GM21737 (cell line): ENCODE results near the gene C1orf35.
A peak's percentile ranks its signal among the peaks of the same experiment; 100 is the strongest.

Source experiments
- ATAC-seq: cut with Tn5 transposase; IDR thresholded peaks from one replicate; pipeline ENCODE4 v1.9.1; 2021; ENCODE audit warnings: mild to moderate bottlenecking, moderate library complexity; ENCODE audit not compliant: unreplicated experiment

The C1orf35 gene

DNA sequence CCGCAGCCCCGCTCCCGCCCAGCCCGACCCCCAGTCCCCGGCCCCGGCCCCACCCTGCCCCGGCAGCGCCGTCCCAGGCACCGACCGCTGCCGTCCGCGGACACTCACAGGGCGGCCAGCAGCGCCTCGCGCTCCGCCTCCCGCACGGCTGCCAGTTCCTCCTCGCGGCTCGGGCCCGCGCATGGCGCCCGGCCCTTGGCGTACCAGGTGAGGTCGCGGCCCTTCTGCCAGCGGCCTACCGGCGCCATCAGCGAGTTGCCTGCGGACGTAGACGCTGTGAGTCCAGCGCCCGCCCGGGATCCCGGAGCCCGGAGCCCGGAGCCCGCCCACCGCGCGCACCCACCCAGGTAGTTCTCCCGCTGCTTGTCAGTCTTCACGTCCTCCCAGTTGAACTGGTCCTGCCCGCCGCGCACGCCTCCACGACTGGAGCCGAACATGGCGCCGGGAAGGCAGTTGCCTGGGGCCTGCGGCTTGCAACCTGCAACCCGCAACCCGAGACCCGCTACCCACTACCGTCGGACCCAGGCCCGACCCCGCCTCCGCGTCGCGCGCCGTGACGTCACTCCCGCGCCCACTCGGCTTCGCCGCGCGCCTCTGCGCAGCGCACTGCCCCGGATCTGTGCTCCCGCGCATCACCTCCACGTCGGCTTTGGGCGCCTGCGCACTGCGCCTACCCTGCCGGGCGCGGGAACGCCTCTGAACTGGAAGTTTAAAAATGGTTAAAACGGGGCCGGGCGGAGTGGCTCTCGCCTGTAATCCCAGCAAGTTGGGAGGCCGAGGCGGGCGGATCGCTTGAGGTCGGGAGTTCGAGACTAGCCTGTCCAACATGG lies at the start of gene C1orf35:
Gene C1orf35 (minus strand): TSS at position 535 of the 830 bp plus-strand sequence. CDS start 98 bp downstream, at position 437.
- ATAC-seq, result peak; percentile 61

DNA sequence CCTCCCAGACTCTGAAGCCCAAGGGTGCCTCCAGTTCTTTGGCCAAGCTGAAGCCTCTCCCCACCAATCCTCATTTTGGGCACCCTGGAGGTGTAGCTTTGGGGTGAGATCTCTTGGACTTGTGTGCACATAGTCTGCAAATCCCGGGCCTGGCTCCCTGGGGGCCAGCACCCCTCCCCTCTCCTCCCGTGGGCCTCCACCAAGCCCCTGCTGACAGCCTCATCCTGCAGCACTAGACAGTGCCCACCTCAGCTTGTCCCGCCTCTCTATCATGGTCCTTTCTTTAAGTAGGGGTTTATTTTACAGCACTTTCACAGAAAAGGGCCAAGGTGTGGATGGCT lies 49.8 kb upstream of the C1orf35 start:
- no peak for ATAC-seq

DNA sequence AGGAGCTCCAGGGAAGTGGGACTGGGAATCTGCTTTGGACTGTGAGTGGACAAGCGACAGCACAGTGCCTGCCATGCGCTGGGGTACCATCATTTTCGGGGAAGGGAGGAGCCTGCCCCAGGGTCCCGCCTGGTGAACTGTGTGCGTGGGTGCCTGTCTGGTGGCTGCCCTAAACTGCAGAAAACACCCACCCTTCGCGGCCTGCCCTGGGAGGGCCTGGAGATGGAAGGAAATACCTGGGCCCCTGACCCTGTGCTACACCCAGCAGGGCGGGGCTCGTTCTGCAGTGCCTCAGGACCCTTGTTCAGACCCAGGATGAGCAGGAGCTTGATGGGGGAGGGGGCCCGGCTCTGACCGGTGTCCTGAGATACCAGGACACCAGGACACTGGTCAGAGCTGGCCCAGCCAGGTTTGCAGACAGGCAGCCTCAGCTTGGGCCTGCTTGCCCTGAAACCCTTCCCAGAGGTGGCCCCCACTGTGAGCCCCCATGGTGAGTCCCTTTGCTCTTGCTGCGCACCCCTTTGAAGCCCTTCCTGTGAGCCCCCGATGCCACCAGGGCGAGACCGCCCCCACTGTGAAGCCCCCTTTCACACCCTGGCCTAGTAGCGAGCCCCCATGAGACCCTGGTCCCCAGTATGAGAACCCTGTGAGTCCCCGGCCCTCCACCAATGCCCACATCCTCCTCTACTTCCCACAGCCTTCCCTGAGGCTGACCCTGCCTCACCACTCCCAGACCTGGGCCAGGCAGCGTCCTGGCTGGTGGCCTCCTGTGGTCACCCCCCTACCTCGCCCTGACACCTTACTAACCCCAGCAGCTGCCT lies 49.2 kb upstream of the C1orf35 start:
- ATAC-seq, result no peak

DNA sequence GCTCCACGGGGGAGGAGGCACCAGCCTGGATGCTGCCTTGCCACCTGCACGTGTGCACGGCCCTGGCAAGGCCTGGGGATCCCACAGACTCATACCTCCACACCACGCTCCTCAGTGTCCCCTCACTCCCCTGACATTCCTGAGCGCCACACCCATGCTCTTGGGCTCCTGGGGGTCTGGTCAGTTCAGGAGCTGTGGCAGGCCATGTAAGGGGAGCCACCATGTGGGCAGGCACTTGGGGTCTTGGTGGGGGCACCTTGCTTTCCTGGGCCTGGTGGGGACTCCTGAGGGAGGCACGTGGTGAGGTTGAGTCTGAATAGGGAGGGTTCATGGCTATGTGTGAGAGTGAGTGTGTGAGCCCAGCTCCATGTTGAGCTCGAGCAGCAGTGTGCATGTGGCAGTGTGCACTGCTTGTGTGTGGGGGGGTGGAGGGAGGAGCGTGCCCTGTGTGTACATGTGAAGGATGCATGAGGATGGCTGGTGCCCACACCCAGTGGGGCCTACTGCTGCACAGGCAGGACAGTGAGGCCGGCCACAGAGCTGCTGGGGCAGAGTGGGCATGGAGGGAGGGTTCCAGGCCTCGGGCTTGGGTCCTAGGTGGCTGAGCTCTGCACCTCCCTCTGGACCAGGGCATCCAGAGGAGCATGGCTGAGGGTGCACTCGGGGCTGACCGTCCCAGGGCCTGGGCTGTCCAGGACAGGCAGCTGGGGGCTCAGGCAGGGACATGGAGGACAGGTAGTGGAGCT lies 48.2 kb upstream of the C1orf35 start:
- ATAC-seq, result no peak

DNA sequence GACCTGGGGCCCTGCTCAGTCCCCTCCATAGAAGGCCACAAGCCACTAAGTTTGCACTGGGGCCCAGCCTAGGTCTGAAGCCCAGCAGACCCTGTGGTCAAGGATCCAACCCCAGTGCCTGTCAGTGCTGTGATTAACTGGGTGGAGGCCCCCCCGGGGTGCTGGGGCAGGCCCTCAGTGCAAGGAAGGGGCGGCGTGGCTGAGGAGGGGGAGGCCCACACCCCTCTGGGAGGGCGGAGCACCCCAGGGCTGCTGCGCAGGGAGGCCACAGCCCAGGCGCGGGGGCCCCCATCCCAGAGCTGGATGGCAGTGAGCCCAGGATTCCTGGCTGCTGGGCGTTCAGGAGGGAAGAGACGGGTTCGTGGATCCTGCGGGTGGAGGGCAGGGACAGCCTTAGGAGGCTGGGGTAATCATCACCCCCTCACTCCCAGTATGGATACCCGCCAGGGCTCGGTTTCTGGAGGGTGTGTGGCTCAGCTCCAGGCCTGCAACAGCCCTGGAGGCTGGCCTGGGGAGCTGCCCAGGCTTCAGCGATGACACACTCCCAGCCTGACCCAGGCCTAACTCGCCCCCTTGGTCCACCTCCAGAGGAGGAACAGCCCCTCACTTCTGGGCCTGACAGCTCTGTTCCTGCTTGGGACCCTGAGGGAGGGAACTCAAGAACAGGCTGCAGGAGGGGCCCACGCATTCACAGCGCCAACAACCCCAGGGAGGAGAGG lies 47.5 kb upstream of the C1orf35 start:
- no peak for ATAC-seq

DNA sequence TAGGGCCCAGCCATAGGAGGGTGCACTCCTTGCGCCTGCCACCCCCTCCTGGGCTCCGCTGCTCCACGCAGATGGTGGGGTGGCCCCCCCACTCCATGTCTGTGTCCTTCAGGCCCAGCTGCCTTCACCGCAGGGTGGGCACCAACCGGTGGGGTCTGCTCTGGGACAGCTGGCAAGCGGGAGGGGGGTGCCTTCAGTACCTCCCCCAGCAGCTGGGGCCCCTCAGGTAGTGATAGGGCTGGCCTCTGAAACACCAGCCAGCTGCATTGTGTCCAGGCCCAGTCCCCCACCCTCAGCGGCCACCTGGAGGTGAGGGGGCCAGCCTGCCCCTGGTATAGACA lies 47.0 kb upstream of the C1orf35 start:
- ATAC-seq, result no peak

DNA sequence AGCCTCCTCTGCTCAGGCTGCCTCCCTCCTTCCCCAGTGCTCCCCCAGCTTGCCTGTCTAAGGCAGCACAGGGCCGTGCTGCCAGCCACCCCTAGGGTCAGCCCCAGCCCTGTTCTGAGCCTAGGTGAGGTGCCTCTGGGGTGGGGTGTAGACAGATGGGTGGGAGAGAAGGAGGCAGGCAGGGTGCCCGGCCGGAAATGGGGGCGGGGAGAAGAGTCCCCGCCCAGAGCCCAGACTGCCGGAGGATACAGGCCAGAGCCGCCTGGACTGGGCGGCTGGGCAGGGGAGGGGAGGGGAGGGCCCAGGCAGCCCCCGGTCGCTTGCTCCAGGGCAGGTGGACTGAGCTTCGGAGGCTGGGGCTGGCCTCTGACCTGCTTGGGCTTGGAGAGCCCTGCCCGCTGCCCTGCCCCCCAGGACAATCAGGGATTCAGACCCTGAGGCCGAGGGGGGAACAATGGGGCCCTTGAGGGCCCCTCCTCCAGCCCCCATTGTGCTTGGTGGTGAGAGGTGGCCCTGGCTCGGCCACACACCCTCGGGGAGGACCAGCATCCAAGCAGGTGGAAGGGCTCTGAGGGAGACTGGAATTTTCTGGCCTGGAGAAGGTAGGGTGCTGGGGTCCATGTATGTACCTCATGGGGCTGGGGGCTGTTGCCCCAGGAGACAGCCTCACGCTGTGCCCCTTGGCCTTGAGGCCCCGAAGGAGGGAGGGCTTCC lies 46.4 kb upstream of the C1orf35 start, which contains the start of gene GJC2:
Gene GJC2 (plus strand): TSS at position 525 of the 714 bp plus-strand sequence. CDS start 7,829 bp downstream, outside the sequence.
- ATAC-seq, result no peak

DNA sequence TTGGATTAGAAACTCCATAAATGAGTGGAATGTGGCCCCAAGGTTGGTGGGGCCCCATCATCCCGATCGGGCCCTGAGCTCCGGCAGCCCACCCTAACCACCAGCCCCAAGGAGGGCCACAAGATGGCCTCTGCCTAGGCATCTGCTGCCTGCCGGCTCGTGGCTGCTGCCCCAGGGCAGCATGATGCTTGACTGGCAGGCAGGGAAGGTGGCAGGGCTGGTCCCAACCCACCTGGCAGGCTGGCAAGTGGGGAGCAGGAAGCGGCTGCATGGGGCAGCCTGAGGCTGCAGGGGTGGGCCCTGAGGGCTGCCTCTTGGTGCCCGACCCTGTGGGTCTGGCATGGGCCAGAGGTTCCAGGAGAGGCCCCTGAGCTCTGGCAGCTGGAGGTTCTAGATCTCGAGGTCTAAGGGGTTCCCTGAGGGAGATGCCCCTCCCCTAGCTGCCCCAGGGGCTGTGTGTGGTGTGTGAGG lies 45.8 kb upstream of the C1orf35 start:
- no peak for ATAC-seq

DNA sequence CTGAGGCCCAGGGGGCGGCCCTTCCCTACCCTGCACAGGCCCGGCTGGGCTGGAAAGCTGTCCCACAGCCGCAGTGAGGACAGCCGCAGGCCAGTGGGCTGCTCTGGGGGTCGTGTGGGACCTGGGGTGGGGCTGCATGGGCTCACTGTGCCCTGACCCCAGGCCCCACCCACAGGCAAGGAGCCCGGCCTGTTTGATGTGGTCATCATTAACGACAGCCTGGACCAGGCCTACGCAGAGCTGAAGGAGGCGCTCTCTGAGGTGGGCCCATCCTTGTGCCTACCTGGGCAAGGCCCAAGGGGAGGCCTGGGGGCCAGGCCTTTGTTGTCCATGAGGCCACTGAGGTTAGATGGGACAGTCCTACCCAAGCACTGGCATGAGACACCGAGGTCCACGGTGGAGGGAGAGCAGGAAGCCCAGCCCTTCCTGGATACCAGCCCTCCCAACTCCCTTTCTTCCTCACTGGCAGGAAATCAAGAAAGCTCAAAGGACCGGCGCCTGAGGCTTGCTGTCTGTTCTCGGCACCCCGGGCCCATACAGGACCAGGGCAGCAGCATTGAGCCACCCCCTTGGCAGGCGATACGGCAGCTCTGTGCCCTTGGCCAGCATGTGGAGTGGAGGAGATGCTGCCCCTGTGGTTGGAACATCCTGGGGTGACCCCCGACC lies 45.2 kb upstream of the C1orf35 start:
- no peak for ATAC-seq

DNA sequence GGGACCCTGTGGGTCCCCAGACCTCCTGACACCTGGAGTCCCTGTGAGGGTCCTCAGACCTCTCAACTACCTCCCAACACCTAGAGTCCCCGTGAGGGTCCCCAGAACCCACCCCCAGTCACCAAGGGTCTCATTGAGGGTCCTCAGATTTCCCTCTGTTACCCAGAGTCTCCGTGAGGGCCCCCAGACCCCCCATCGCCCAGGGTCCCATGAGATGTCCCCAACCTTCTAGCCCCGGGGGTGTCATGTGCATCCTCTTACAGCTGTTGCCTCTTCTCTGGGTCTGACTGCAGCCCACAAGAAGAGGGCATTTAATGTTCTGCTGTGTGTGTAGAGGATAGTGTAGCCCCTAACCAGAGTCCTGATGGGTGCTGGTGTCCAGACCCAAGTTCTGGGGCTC lies 44.6 kb upstream of the C1orf35 start:
- no peak for ATAC-seq

DNA sequence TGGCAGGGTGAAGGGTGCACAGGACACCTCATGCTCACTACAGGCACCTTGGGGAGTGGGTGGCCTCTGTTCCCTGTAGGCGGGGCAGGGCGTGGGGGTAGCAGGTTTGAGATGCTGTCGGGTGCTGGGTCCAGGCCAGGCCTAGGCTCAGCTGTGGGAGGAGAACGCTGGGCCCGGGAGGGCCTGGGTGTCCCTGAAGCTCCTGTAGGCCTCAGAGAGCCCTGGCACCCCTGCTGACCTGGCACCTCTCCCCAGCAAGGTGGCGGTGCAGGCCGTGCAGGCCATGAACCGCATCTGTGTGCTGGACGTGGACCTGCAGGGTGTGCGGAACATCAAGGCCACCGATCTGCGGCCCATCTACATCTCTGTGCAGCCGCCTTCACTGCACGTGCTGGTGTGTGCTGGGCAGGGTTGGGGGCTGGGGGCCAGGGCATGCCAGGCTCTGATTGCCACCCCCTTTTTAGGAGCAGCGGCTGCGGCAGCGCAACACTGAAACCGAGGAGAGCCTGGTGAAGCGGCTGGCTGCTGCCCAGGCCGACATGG lies 44.1 kb upstream of the C1orf35 start:
- no peak for ATAC-seq

DNA sequence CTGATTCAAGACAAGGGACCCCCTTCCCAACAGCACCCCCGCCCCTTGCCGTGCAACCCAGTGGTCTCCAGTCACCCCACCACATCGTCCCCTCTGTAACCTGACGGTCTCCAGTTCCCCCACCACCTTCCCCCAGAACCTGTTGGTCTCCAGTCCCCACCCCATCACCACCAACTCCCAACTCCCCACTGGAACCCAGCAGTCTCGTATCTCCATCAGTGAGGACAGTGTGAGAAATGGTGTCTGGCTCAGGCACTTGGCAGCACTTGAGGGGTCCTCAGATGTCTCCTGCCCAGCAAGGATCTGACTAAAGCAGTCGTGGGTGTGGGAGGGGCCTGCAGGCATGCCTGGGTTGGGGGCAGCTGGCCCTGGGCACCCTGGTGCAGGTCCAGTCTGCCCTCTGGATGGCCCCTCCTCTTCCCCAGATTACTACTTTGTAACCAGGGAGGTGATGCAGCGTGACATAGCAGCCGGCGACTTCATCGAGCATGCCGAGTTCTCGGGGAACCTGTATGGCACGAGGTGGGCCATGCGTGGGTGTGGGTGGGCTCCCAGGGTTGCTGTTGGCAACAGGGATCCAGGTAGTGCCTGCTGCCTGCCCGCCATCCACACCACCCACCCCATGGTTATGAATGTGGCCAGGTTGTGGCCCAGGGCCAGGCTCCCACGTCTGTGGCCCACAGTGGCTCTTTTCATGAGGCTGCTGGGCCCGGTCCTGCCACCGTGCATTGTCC lies 43.5 kb upstream of the C1orf35 start:
- ATAC-seq, result no peak

DNA sequence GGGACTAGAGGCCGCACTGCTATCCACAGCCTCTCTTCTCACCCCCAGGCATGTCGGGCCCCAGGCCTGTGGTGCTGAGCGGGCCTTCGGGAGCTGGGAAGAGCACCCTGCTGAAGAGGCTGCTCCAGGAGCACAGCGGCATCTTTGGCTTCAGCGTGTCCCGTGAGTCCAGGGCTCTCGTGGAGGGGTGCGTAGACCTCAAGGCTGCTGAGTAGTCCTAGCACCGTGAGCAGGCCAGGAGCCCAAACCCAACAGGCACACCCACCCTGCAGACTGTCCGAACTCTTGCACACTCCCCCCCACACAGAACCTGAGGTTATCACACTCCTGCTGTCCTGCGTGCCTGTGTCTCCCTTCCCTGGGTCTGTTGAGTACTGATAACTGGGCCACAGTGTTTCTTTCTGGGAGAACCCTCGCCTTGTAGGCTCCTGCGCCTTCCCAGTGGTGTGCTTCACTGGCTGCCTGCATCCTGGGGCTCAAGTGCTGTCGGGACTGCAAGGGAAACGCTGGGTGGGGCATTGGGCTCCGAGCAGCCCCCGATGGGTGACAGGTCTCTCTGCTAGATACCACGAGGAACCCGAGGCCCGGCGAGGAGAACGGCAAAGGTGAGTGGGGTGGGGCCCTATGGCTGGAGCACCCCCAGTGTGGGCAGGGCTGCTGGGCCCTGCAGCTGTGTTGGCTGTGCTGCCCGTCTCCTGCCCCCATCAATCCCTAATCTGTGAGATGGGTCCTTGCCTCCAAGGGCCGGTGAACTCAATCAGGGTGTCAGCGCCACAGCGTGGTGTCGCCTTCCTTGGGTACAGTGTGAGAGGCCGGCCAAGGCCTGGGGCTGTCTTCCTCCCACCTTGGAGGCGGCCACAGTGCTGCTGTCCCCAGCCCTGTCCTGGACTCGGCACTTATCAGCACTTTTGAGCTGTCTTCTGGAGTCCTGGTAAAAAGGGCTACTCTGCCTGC lies 42.6 kb upstream of the C1orf35 start:
- no peak for ATAC-seq

DNA sequence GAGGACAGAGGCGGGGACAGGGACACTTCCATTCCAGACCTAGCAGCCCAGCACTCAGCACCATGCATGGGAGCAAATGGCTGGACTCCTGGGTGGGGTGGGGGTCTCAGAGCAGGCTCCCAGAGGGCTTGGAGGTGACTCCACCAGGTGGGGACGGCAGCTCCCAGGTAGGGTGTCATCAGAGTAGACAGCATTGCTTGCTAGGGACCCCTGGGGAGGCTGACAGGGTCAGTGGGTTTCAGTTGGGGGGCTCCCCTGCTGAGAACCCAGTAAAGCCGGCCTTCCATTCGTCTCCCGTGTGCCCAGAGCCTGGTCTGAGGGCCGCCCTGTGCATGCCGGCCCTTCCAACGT lies 41.8 kb upstream of the C1orf35 start:
- ATAC-seq, result no peak

DNA sequence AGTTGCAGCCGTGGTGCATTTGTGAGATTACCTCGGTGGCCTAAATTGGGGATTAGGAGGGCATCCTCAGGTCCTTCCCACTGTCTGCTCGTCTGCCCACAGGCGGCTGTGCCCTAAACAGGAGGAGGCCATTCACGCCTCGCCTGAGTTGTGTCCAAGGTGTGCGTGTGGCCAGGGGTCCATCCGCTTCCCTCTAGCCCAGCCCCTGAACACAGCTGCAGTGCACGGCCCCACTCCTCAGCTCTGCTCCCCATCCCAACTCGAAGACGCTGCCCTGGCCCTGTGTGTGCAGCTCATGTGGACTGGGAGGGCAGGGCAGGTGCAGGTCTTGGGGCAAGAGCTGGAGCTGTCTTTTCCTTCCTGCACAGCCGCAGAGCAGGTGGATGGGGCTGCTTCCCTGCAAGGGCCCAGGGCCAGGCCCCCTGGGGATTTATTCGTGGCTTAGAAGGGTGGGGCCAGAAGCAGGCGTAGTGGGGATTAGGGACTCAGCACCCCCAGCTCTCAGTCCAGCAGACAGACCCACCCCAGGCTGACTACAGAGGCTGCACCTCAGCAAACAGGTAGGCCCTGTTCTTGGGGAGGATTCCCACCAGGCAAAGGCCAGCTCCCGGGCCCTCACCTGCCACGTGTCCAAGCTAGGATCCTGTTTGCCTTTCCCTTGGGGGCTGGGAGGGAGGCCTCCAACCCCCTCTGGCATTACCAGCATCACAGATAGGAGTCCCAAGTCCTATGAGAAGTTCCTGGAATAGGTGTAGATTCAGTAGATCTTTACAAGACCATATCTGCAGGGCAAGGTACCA lies 41.3 kb upstream of the C1orf35 start:
- no peak for ATAC-seq

DNA sequence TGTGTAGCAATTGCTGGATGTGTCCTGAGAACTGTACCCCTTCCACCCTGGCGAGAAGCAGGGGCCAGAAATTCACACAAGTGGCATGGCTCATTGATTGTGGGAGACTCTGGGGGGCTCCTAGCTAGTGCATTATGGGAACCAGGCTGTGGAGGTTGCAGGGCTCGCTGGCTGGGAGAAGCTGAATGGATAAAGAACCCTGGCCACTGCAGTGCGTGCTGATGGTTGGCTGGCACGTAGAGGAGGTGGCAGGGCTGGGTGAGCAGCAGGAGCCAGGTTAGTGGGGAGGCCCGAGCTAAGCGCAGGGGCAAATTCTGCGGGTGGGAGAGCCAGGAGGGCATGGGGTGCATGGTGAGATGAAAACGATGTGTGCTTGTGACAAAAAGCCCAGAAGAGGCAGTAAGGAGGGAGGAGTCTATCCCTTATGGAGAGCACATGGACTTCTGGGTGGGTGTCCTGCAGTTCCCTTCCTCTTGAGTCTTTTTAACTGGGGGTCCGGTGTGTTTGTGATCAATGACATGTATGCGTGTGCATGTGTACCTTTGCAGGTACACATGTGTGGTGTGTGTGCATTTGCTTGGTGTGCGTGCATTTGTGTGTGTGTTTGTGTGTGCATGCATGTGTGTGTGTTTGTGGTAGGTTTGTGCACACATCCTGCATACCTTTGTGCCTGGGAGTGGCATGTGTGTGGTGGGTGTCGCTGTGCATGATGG lies 40.5 kb upstream of the C1orf35 start:
- no peak for ATAC-seq
